GM23338 (cell line): Measurements from ENCODE around the gene F13B. TPM values are rescaled to one million over a fixed set of nuclear protein-coding genes. Genes with fewer than 3 reads are reported as not detected.

Experiments used
- ATAC-seq: fragments of 200-7000 bp; cut with Tn5 transposase; 3 replicates; pipeline ENCODE4 v1.9.1; 2020
- DNase-seq: peaks from one replicate; pipeline ENCODE4 v3.0.0-alpha.2; 2015; ENCODE audit warnings: low spot score
- H2AFZ ChIP-seq: fragments of 200-600 bp; sonication (generic); 2 replicates; pipeline ENCODE4 v1.8.0; 2016; ENCODE audit warnings: antibody characterized with exemption, mild to moderate bottlenecking, moderate library complexity
- H3F3A ChIP-seq: fragments of 200-600 bp; sonication (generic); replicated peaks from 2 replicates; pipeline ENCODE4 v1.8.0; 2017; ENCODE audit warnings: antibody characterized with exemption, mixed run types, low read depth
- H3K27ac ChIP-seq: fragments of 200-600 bp; sonication (generic); 2 replicates; pipeline ENCODE4 v1.6.1; 2016; ENCODE audit warnings: low read depth
- H3K27me3 ChIP-seq: fragments of 200-600 bp; sonication (generic); 2 replicates; pipeline ENCODE4 v1.8.0; 2016; ENCODE audit warnings: mild to moderate bottlenecking, mixed run types, moderate library complexity; ENCODE audit not compliant: insufficient read depth
- H3K36me3 ChIP-seq: fragments of 200-600 bp; sonication (generic); 2 replicates; pipeline ENCODE4 v1.8.0; 2016; ENCODE audit warnings: mild to moderate bottlenecking; ENCODE audit not compliant: insufficient read depth
- H3K4me1 ChIP-seq: fragments of 200-600 bp; sonication (generic); 2 replicates; pipeline ENCODE4 v1.8.0; 2016; ENCODE audit warnings: mild to moderate bottlenecking, moderate library complexity; ENCODE audit not compliant: insufficient read depth
- H3K4me2 ChIP-seq: fragments of 200-600 bp; sonication (generic); 2 replicates; pipeline ENCODE4 v1.7.1; 2017; ENCODE audit warnings: mixed run types
- H3K4me3 ChIP-seq: fragments of 200-600 bp; sonication (generic); 2 replicates; pipeline ENCODE4 v1.6.1; 2016; ENCODE audit warnings: mixed run types
- H3K79me2 ChIP-seq: fragments of 200-600 bp; sonication (generic); replicated peaks from 2 replicates; pipeline ENCODE4 v1.8.0; 2017; ENCODE audit warnings: mild to moderate bottlenecking; ENCODE audit not compliant: insufficient read depth
- H3K9me2 ChIP-seq: fragments of 200-600 bp; sonication (generic); 2 replicates; pipeline ENCODE4 v1.8.0; 2017; ENCODE audit not compliant: insufficient read depth
- H4K20me1 ChIP-seq: fragments of 200-600 bp; sonication (generic); replicated peaks from 2 replicates; pipeline ENCODE4 v1.8.0; 2017; ENCODE audit warnings: mild to moderate bottlenecking; ENCODE audit not compliant: insufficient read depth
- H3K27ac Mint-ChIP-seq: 2 replicates; pipeline ENCODE4 v1.8.0; 2020; ENCODE audit warnings: inconsistent platforms, mild to moderate bottlenecking, moderate library complexity, mixed read lengths
- H3K27me3 Mint-ChIP-seq: 3 replicates; pipeline ENCODE4 v1.8.0; 2022; ENCODE audit warnings: low read depth, mild to moderate bottlenecking, moderate library complexity, mixed read lengths, inconsistent platforms; ENCODE audit not compliant: insufficient read depth, poor library complexity
- H3K36me3 Mint-ChIP-seq: 3 replicates; pipeline ENCODE4 v1.8.0; 2021; ENCODE audit warnings: low read depth, mild to moderate bottlenecking, inconsistent platforms, moderate library complexity, mixed read lengths
- H3K4me1 Mint-ChIP-seq: 3 replicates; pipeline ENCODE4 v1.8.0; 2020; ENCODE audit warnings: mild to moderate bottlenecking, inconsistent platforms, mixed read lengths
- H3K4me3 Mint-ChIP-seq: 3 replicates; pipeline ENCODE4 v1.8.0; 2021; ENCODE audit warnings: moderate library complexity, mild to moderate bottlenecking, inconsistent platforms, mixed read lengths
- H3K9me3 Mint-ChIP-seq: 3 replicates; pipeline ENCODE4 v1.8.0; 2020; ENCODE audit warnings: moderate library complexity, mild to moderate bottlenecking, inconsistent platforms, mixed read lengths
- CTCF ChIP-seq, 2 experiments: fragments of 200-600 bp in 1 of 2; sonication (generic) in 1 of 2; conservative IDR thresholded peaks; 2 replicates each; pipeline versions ENCODE4 v1.5.1 to v1.6.1; 2016 to 2017; ENCODE audit warnings: antibody characterized with exemption in 2 of 2, low read depth in 2 of 2, mild to moderate bottlenecking in 2 of 2, moderate library complexity in 1 of 2
- NANOG ChIP-seq: IDR thresholded peaks from 2 replicates; pipeline ENCODE4 v1.6.1; 2016; ENCODE audit warnings: antibody characterized with exemption, borderline replicate concordance
- POLR2AphosphoS5 ChIP-seq: IDR thresholded peaks from 2 replicates; pipeline ENCODE4 v1.6.1; 2016; ENCODE audit warnings: antibody characterized with exemption, low read depth
- ZNF114 ChIP-seq: fragments of 250-450 bp; sonication (Bioruptor Pico); IDR thresholded peaks from 2 replicates; pipeline ENCODE4 v1.5.0; 2020; ENCODE audit warnings: mild to moderate bottlenecking, moderate library complexity
- polyA plus RNA-seq: library from polyadenylated mRNA; unstranded; fragments of >200 nt; fragmentation: Nextera tagmentation; extraction: Ambion mirVana; gene quantifications from 2 replicates; pipeline ENCODE4 v1.2.1, GENCODE V29; 2016
- total RNA-seq: library from RNA; depleted of rRNA; stranded (reverse); fragments of >200 nt; shearing (Covaris generic); gene quantifications from 2 replicates; pipeline ENCODE4 v1.2.3, GENCODE V29; 2014
- TF ChIP-seq, protein P1 (sequence below): IDR thresholded peaks from one replicate; pipeline ENCODE4 v1.6.1; 2018; ENCODE audit warnings: antibody characterized with exemption; ENCODE audit not compliant: unreplicated experiment
- TF ChIP-seq, protein P2 (sequence below): IDR thresholded peaks from 2 replicates; pipeline ENCODE4 v1.6.1; 2016; ENCODE audit warnings: antibody characterized with exemption

F13B gene
- total and polyA plus RNA-seq, 2 experiments from 2014 or later: not detected

DNA sequence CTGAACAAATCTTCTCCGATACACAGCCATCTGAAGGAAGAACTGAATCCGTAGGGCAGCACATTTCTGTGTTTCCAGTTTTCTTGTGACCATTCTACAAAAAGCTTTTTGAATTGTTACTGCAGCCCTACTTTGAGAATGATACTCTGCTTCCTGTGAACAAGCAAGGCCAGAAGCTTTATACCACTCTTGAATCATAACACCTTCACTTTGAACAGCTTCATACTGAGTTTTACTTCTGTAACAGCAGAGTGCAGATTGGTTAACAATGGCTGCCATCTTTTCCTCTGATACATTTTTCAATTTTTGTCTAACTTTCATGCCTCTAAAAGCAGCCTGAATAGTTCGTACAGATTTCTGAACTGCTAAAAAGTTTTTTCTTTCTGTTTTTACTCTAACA is 33.6 kb upstream of the F13B start:
- Mint-ChIP-seq H3K4me1 (0 out of 3 replicates have a peak, but pooled peaks cover 2% of the 10 kb centered on the region), H3K36me3 (peaks cover 58% of the 10 kb centered on the region), H3K27ac (no peak overlapping the region), H3K27me3 (no peaks in the 10 kb centered on the region), H3K4me3 (no peak overlapping the region), H3K9me3 (peaks cover 42% of the 10 kb centered on the region)
- Histone ChIP-seq H3K4me2 (no peak overlapping the region), H4K20me1 (no peaks in the 10 kb centered on the region), H3K4me1 (no peaks in the 10 kb centered on the region; the same call in 1 of the 2 replicates), H3K27ac (no peak overlapping the region), H3F3A (no peaks in the 10 kb centered on the region), H3K79me2 (no peaks in the 10 kb centered on the region), H3K9me2 (no peaks in the 10 kb centered on the region), H2AFZ (no peak overlapping the region), H3K27me3 (no peaks in the 10 kb centered on the region), H3K36me3 (peaks cover 33% of the 10 kb centered on the region), H3K4me3 (no peak overlapping the region)
- TF ChIP-seq ZNF114 (CRISPR knock-in tag) (no peak), NANOG (no peak), CTCF (conservative IDR thresholded peaks at IDR 0.05; ENCODE audit: low read depth in 2 of 2) (no peak)
- TF ChIP-seq, protein P1, sequence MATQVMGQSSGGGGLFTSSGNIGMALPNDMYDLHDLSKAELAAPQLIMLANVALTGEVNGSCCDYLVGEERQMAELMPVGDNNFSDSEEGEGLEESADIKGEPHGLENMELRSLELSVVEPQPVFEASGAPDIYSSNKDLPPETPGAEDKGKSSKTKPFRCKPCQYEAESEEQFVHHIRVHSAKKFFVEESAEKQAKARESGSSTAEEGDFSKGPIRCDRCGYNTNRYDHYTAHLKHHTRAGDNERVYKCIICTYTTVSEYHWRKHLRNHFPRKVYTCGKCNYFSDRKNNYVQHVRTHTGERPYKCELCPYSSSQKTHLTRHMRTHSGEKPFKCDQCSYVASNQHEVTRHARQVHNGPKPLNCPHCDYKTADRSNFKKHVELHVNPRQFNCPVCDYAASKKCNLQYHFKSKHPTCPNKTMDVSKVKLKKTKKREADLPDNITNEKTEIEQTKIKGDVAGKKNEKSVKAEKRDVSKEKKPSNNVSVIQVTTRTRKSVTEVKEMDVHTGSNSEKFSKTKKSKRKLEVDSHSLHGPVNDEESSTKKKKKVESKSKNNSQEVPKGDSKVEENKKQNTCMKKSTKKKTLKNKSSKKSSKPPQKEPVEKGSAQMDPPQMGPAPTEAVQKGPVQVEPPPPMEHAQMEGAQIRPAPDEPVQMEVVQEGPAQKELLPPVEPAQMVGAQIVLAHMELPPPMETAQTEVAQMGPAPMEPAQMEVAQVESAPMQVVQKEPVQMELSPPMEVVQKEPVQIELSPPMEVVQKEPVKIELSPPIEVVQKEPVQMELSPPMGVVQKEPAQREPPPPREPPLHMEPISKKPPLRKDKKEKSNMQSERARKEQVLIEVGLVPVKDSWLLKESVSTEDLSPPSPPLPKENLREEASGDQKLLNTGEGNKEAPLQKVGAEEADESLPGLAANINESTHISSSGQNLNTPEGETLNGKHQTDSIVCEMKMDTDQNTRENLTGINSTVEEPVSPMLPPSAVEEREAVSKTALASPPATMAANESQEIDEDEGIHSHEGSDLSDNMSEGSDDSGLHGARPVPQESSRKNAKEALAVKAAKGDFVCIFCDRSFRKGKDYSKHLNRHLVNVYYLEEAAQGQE: no peak
- no peak for ATAC-seq
- no peak for DNase-seq

GRCh38 chr1:197099444-197099843 is 32.4 kb upstream of the F13B start:
- no peak for ATAC-seq
- Histone ChIP-seq H3K4me3 (no peak overlapping the region), H2AFZ (no peak overlapping the region), H3F3A (no peaks in the 10 kb centered on the region), H3K27ac (no peak overlapping the region), H3K4me1 (no peaks in the 10 kb centered on the region; the same call in 1 of the 2 replicates), H3K27me3 (no peaks in the 10 kb centered on the region), H3K36me3 (peaks cover 22% of the 10 kb centered on the region), H3K9me2 (no peaks in the 10 kb centered on the region), H4K20me1 (no peaks in the 10 kb centered on the region), H3K4me2 (no peak overlapping the region), H3K79me2 (no peaks in the 10 kb centered on the region)
- Mint-ChIP-seq H3K27ac (no peak overlapping the region), H3K4me1 (0 out of 3 replicates have a peak, but pooled peaks cover 2% of the 10 kb centered on the region), H3K4me3 (no peak overlapping the region), H3K36me3 (peaks cover 50% of the 10 kb centered on the region), H3K27me3 (no peaks in the 10 kb centered on the region), H3K9me3 (peaks cover 36% of the 10 kb centered on the region)
- no peak for DNase-seq
- TF ChIP-seq, protein P1: no peak
- TF ChIP-seq, protein P2, sequence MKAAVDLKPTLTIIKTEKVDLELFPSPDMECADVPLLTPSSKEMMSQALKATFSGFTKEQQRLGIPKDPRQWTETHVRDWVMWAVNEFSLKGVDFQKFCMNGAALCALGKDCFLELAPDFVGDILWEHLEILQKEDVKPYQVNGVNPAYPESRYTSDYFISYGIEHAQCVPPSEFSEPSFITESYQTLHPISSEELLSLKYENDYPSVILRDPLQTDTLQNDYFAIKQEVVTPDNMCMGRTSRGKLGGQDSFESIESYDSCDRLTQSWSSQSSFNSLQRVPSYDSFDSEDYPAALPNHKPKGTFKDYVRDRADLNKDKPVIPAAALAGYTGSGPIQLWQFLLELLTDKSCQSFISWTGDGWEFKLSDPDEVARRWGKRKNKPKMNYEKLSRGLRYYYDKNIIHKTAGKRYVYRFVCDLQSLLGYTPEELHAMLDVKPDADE: no peak
- no peak for TF ChIP-seq ZNF114 (CRISPR knock-in tag)
- TF ChIP-seq POLR2AphosphoS5: no peak
